DND-41 (cell line): ENCODE results near the gene KRTAP12-2.
"Not testable (repeated sequence)": the region's sequence is repeated elsewhere in the genome, so short reads cannot be mapped to it uniquely, and the experiment has no call there.

ENCODE experiments used
- ATAC-seq: fragments of 200-7000 bp; cut with Tn5 transposase; 3 replicates; pipeline ENCODE4 v1.9.1; 2021; ENCODE audit warnings: low read depth; ENCODE audit not compliant: insufficient read depth
- DNase-seq: peaks from one replicate; pipeline ENCODE4 v3.0.0-alpha.2; 2020
- H2AFZ ChIP-seq: 2 replicates; pipeline ENCODE4 v1.6.0; 2012; ENCODE audit warnings: low read depth, low read length
- H3K27ac ChIP-seq: 2 replicates; pipeline ENCODE4 v1.5.1; 2012; ENCODE audit warnings: low read length, inconsistent platforms
- H3K27me3 ChIP-seq: fragments of 200-600 bp; sonication (generic); 2 replicates; pipeline ENCODE4 v1.6.0; 2012; ENCODE audit warnings: low read length, mild to moderate bottlenecking, inconsistent platforms; ENCODE audit not compliant: insufficient read depth, poor library complexity
- H3K36me3 ChIP-seq: 2 replicates; pipeline ENCODE4 v1.5.1; 2012; ENCODE audit warnings: low read length, inconsistent platforms; ENCODE audit not compliant: insufficient read depth
- H3K4me1 ChIP-seq: 2 replicates; pipeline ENCODE4 v1.5.1; 2012; ENCODE audit warnings: mild to moderate bottlenecking, low read length; ENCODE audit not compliant: insufficient read depth
- H3K4me2 ChIP-seq: 2 replicates; pipeline ENCODE4 v1.6.0; 2012; ENCODE audit warnings: mild to moderate bottlenecking, moderate library complexity, low read length, inconsistent platforms; ENCODE audit not compliant: insufficient read depth
- H3K4me3 ChIP-seq, 2 experiments: fragments of 200-600 bp in 1 of 2; shearing (Covaris generic) in 1 of 2; 2 replicates each; pipeline ENCODE4 v1.5.1; 2012 to 2016; ENCODE audit warnings: inconsistent platforms in 2 of 2, low read length in 2 of 2, mild to moderate bottlenecking in 2 of 2, low read depth in 1 of 2, moderate library complexity in 1 of 2
- H3K79me2 ChIP-seq: 2 replicates; pipeline ENCODE4 v1.6.0; 2012; ENCODE audit warnings: low read length, inconsistent platforms; ENCODE audit not compliant: insufficient read depth
- H3K9ac ChIP-seq: 2 replicates; pipeline ENCODE4 v1.6.0; 2012; ENCODE audit warnings: low read depth, mild to moderate bottlenecking, inconsistent platforms, low read length, moderate library complexity
- H3K9me3 ChIP-seq: 2 replicates; pipeline ENCODE4 v1.5.1; 2012; ENCODE audit warnings: low read length, moderate library complexity, mild to moderate bottlenecking, inconsistent platforms; ENCODE audit not compliant: insufficient read depth, severe bottlenecking
- H4K20me1 ChIP-seq: 2 replicates; pipeline ENCODE4 v1.6.0; 2012; ENCODE audit warnings: low read length; ENCODE audit not compliant: insufficient read depth
- CTCF ChIP-seq: IDR thresholded peaks from 2 replicates; pipeline ENCODE4 v1.5.1; 2012; ENCODE audit warnings: borderline replicate concordance, low read length, moderate library complexity, mild to moderate bottlenecking; ENCODE audit not compliant: poor library complexity, severe bottlenecking; ENCODE audit errors: extremely low read depth
- EZH2 ChIP-seq: IDR thresholded peaks from 3 replicates; pipeline ENCODE4 v1.6.1; 2012; ENCODE audit warnings: borderline replicate concordance, low read depth, mild to moderate bottlenecking, moderate library complexity, low read length, inconsistent platforms; ENCODE audit not compliant: severe bottlenecking

KRTAP12-2 gene

GRCh38 chr21:44630440-44630839 lies 36.3 kb downstream of the KRTAP12-2 start:
- Histone ChIP-seq H3K9ac (no peak overlapping the region), H3K79me2 (no peaks in the 10 kb centered on the region), H3K27ac (no peak overlapping the region), H3K4me3 (no peak overlapping the region), H4K20me1 (no peaks in the 10 kb centered on the region), H3K27me3 (no peaks in the 10 kb centered on the region), H3K4me2 (no peak overlapping the region), H3K9me3 (peaks cover 5% of the 10 kb centered on the region), H3K4me1 (no peaks in the 10 kb centered on the region), H2AFZ (no peak overlapping the region), H3K36me3 (no peaks in the 10 kb centered on the region)
- DNase-seq (no peak), ATAC-seq (no peak)
- TF ChIP-seq CTCF (no peak), EZH2 (no peak)

DNA sequence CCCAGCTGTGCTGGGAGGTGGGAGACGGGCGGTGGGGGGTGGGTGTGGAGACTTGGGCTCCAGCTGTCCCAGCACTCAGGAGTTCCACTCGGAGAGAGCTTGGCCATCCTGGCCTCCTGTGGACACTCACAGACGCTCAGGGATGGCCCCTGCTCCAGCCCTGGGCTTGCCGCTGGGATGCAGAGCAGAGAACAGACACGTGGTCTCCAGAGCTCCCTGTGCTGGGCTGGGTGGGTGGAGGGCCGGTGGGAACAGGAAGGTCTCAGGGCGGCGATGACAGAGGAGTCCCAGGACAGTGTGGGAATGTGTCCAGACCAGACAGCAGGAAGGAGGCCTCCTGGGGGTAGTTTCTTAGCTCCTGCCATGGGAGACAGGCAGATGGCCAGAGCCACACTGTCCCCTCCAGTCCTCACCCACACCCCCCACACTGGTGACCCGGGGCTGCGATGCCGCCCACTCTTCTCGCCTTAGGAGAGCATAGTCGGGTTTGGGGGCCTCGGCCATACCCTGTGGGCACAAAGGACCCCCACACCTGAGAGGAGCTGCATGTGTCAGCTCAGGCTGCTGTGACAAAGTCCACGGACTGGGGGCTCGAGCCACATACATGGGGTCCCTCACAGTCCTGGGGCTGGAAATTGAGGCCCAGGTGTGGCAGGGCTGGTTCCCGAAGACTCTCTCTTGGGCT lies 37.9 kb downstream of the KRTAP12-2 start:
- Histone ChIP-seq H3K4me3 (no peak overlapping the region), H2AFZ (no peak overlapping the region), H3K4me1 (no peaks in the 10 kb centered on the region), H3K9me3 (peaks cover 9% of the 10 kb centered on the region), H4K20me1 (no peaks in the 10 kb centered on the region), H3K36me3 (no peaks in the 10 kb centered on the region), H3K27ac (no peak overlapping the region), H3K27me3 (no peaks in the 10 kb centered on the region), H3K79me2 (no peaks in the 10 kb centered on the region), H3K9ac (no peak overlapping the region), H3K4me2 (no peak overlapping the region)
- DNase-seq, result no peak
- no peak for ATAC-seq
- TF ChIP-seq CTCF, result no peak
- TF ChIP-seq EZH2, result no peak

GRCh38 chr21:44627831-44628233 lies 38.9 kb downstream of the KRTAP12-2 start:
- not testable (repeated sequence) for H3K9ac ChIP-seq, H3K4me1 ChIP-seq, ATAC-seq, H3K4me3 ChIP-seq, H3K36me3 ChIP-seq, H3K27me3 ChIP-seq, DNase-seq, H2AFZ ChIP-seq, H4K20me1 ChIP-seq, H3K4me2 ChIP-seq, H3K79me2 ChIP-seq, H3K27ac ChIP-seq
- peaks cover 11% of the 10 kb centered on the region for H3K9me3 ChIP-seq

DNA sequence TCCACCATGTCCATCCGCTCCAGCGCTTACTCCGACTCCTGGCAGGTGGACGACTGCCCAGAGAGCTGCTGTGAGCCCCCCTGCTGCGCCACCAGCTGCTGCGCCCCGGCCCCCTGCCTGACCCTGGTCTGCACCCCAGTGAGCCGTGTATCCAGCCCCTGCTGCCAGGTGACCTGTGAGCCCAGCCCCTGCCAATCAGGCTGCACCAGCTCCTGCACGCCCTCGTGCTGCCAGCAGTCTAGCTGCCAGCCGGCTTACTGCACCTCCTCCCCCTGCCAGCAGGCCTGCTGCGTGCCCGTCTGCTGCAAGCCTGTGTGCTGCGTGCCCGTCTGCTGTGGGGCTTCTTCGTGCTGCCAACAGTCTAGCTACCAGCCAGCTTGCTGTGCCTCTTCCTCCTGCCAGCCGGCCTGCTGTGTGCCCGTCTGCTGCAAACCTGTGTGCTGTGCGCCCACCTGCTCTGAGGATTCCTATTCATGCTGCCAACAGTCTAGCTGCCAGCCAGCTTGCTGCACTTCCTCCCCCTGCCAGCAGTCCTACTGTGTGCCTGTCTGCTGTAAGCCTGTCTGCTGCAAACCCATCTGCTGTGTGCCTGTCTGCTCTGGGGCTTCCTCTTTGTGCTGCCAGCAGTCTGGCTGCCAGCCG lies 39.4 kb downstream of the KRTAP12-2 start:
- H3K36me3 ChIP-seq, DNase-seq, ATAC-seq, H3K27ac ChIP-seq, H3K27me3 ChIP-seq, H3K79me2 ChIP-seq, H3K4me3 ChIP-seq, H3K4me2 ChIP-seq, H3K4me1 ChIP-seq, H3K9ac ChIP-seq, H4K20me1 ChIP-seq, H2AFZ ChIP-seq: not testable (repeated sequence)
- peaks cover 15% of the 10 kb centered on the region for H3K9me3 ChIP-seq
